HepG2 (cell line): Measurements from ENCODE around the gene PCDHB3. TPM values are rescaled to one million over a fixed set of nuclear protein-coding genes. Genes with fewer than 3 reads are reported as not detected.
"Not testable (repeated sequence)": the region's sequence is repeated elsewhere in the genome, so short reads cannot be mapped to it uniquely, and the experiment has no call there.

Experiments
- ATAC-seq: fragments of 200-7000 bp; cut with Tn5 transposase; 3 replicates; pipeline ENCODE4 v1.9.1; 2020; ENCODE audit warnings: mild to moderate bottlenecking, moderate library complexity
- BruUV-seq: library from RNA; stranded (reverse); fragments of 400-500 nt; replicated peaks from 2 replicates; lab custom pipeline; 2021; lab: Mats Ljungman, UMichigan
- CTCF ChIA-PET: fragments of 300-600 bp; formaldehyde crosslinking; extraction: SDS; loops from one replicate; lab custom pipeline; 2021; ENCODE audit warnings: low total read pairs, inconsistent platforms, low intra/inter-chr PET ratio; lab: Yijun Ruan, JAX
- POLR2A ChIA-PET: fragments of 350-600 bp; sonication (Branson Sonifier 250); formaldehyde crosslinking; loops from one replicate; lab custom pipeline; 2020; ENCODE audit warnings: antibody characterized with exemption, inconsistent platforms; lab: Yijun Ruan, JAX
- DNase-seq: peaks from one replicate; pipeline ENCODE4 v3.0.0-alpha.2; 2015; ENCODE audit warnings: low spot score
- FAIRE-seq: peaks from 3 replicates; lab custom pipeline; 2011; peaks lifted over from hg19 to GRCh38; lab: Jason Lieb, UNC
- H2AFZ ChIP-seq: one replicate; pipeline ENCODE4 v1.6.1; 2011; ENCODE audit warnings: low read length, inconsistent platforms
- H3K27ac ChIP-seq: fragments of 300-600 bp; 3 replicates; pipeline ENCODE4 v1.8.0; 2011; ENCODE audit warnings: mixed run types, mild to moderate bottlenecking, mixed read lengths, low read length, inconsistent platforms; ENCODE audit not compliant: insufficient read depth; ENCODE audit errors: extremely low read length
- H3K27me3 ChIP-seq, 2 experiments: fragments of 200-600 bp in 1 of 2; 2 replicates in 1 of 2; 3 replicates in 1 of 2; pipeline versions ENCODE4 v1.6.0 to v1.8.0; 2011; ENCODE audit warnings: low read length in 2 of 2, mild to moderate bottlenecking in 2 of 2, moderate library complexity in 2 of 2, inconsistent platforms in 1 of 2; ENCODE audit not compliant: insufficient read depth in 2 of 2, control insufficient read depth in 1 of 2
- H3K36me3 ChIP-seq, 2 experiments: fragments of 200-600 bp in 1 of 2; replicated peaks in 1 of 2; 2 replicates in 1 of 2; 3 replicates in 1 of 2; pipeline versions ENCODE4 v1.5.1 to v1.8.0; 2011; ENCODE audit warnings: low read length in 2 of 2, inconsistent platforms in 1 of 2; ENCODE audit not compliant: insufficient read depth in 2 of 2, control insufficient read depth in 1 of 2
- H3K4me1 ChIP-seq: 2 replicates; pipeline ENCODE4 v1.5.1; 2012; ENCODE audit warnings: low read length, inconsistent platforms; ENCODE audit not compliant: insufficient read depth
- H3K4me2 ChIP-seq: 2 replicates; pipeline ENCODE4 v1.6.0; 2011; ENCODE audit warnings: low read depth, low read length, inconsistent platforms
- H3K4me3 ChIP-seq, 3 experiments: fragments of 200-600 bp in 1 of 3; sonication (generic), shearing (Covaris generic) in 1 of 3; replicated peaks in 1 of 3; 2 replicates each; pipeline ENCODE4 v1.5.1; 2011 to 2016; ENCODE audit warnings: low read length in 3 of 3, inconsistent platforms in 2 of 3, low read depth in 2 of 3, mild to moderate bottlenecking in 2 of 3, control low read depth in 1 of 3, mixed read lengths in 1 of 3; ENCODE audit not compliant: insufficient read depth in 1 of 3
- H3K79me2 ChIP-seq: one replicate; pipeline ENCODE4 v1.6.1; 2011; ENCODE audit warnings: low read length, inconsistent platforms; ENCODE audit not compliant: insufficient read depth
- H3K9ac ChIP-seq: 2 replicates; pipeline ENCODE4 v1.6.0; 2011; ENCODE audit warnings: mild to moderate bottlenecking, low read depth, low read length, inconsistent platforms; ENCODE audit not compliant: insufficient read depth
- H3K9me3 ChIP-seq: 2 replicates; pipeline ENCODE4 v1.5.1; 2012; ENCODE audit warnings: mild to moderate bottlenecking, low read length
- H4K20me1 ChIP-seq: 2 replicates; pipeline ENCODE4 v1.6.0; 2011; ENCODE audit warnings: inconsistent platforms, mild to moderate bottlenecking, low read length, moderate library complexity; ENCODE audit not compliant: insufficient read depth
- ZBTB33 ChIP-seq: sonication (generic); formaldehyde crosslinking; IDR thresholded peaks from 2 replicates; pipeline ENCODE4 v1.4.0; 2020; ENCODE audit warnings: missing genetic modification reagents
- ZNF530 ChIP-seq: sonication (generic); formaldehyde crosslinking; IDR thresholded peaks from 2 replicates; pipeline ENCODE4 v1.5.0; 2020; ENCODE audit warnings: low read depth, mild to moderate bottlenecking, missing genetic modification reagents
- ZNF652 ChIP-seq: IDR thresholded peaks from 2 replicates; pipeline ENCODE4 v1.6.1; 2016; ENCODE audit warnings: low read depth, borderline replicate concordance
- WGBS: methylation state at CpG from one replicate; pipeline ENCODE4 v1.1.6; 2017; ENCODE audit warnings: low lambda C conversion rate; 5-methylcytosine and 5-hydroxymethylcytosine counted together
- in situ Hi-C: cut with HindIII; loops from 2 replicates; pipeline ENCODE4 v1.10.0; 2017; ENCODE audit warnings: low pct_unique_long_range_greater_than_20kb; ENCODE audit not compliant: extremely low pct_ligation_motif_present
- intact Hi-C: fragments of 100-400 bp; cut with micrococcal nuclease; formaldehyde crosslinking; loops from one replicate; pipeline ENCODE4 v1.10.0; 2022; ENCODE audit not compliant: unreplicated experiment
- polyA plus RNA-seq, 8 experiments: library from polyadenylated mRNA; depleted of rRNA in 3 of 8; stranded (reverse) in 7 of 8; unstranded in 1 of 8; fragments of >200 nt; fragmentation: Illumina TruSeq in 4 of 8; extraction: Trizol in 4 of 8; gene quantifications; 2 replicates each; pipeline versions ENCODE4 v1.2.1 to v1.2.3, GENCODE V29; 2011 to 2016; ENCODE audit warnings: low read depth in 4 of 8, missing spikeins in 1 of 8, mixed read lengths in 1 of 8; ENCODE audit not compliant: insufficient read depth in 1 of 8
- total RNA-seq, 5 experiments: library from RNA; depleted of rRNA; stranded (reverse); fragments of >200 nt; fragmentation: Illumina TruSeq; extraction: Trizol; gene quantifications; 2 replicates each; pipeline ENCODE4 v1.2.3, GENCODE V29; 2016; ENCODE audit warnings: low read depth in 1 of 5

Gene PCDHB3
- total and polyA plus RNA-seq, 2 of the 13 experiments (the other 11 are each of a cell fraction or from before 2014, with no cell fraction given) = 0.25 to 0.29 TPM

DNA sequence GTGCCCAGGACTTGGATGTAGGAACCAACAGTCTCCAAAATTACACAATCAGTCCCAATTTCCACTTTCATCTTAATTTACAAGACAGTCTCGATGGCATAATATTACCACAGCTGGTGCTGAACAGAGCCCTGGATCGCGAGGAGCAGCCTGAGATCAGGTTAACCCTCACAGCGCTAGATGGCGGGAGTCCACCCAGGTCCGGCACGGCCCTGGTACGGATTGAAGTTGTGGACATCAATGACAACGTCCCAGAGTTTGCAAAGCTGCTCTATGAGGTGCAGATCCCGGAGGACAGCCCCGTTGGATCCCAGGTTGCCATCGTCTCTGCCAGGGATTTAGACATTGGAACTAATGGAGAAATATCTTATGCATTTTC, 5.0 kb upstream of the PCDHB3 start:
- no peak for DNase-seq
- H3K4me3 ChIP-seq = peak overlapping the region; percentile 55 to 89 (median 82)
- no peaks in the 10 kb centered on the region for H3K9me3 ChIP-seq
- peak overlapping the region; percentile 74 for H3K4me2 ChIP-seq
- FAIRE-seq = no peak
- ATAC-seq = peak; percentile 50
- in situ Hi-C loops = loop anchor here (10.0 kb wide), 1 partner anchor 460 kb away; no protein-coding TSS in a partner anchor
- H4K20me1 ChIP-seq = no peaks in the 10 kb centered on the region
- H3K9ac ChIP-seq = peak overlapping the region; percentile 82
- peak; percentile 70; the same call in 1 of the 2 replicates for TF ChIP-seq ZNF652 (CRISPR knock-in tag)
- no peak for TF ChIP-seq ZNF530 (CRISPR knock-in tag)
- TF ChIP-seq ZBTB33 (CRISPR knock-in tag) = peak; percentile 93
- no peak overlapping the region for H3K27ac ChIP-seq
- no peaks in the 10 kb centered on the region for H3K79me2 ChIP-seq
- no peaks in the 10 kb centered on the region; a peak in 1 of 5 replicates for H3K27me3 ChIP-seq
- H2AFZ ChIP-seq = no peak overlapping the region
- no TSS peak for BruUV-seq
- 72% methylated on average over 10 of the region's 12 CpGs for WGBS
- H3K36me3 ChIP-seq = no peaks in the 10 kb centered on the region
- POLR2A ChIA-PET = interaction anchor here (1.1 to 1.9 kb wide), 5 partner anchors 9 to 469 kb away, joined by 3 to 9 read pairs (median 4); partner anchors contain the start of gene TAF7
- peaks cover 11% of the 10 kb centered on the region for H3K4me1 ChIP-seq
- CTCF ChIA-PET = interaction anchor here (1.4 kb wide), 1 partner anchor 87 kb away, joined by 5 read pairs; the partner anchor contains the start of gene PCDHB16
- intact Hi-C loops = loop anchor here (2.0 kb wide), 2 partner anchors 54 to 88 kb away; partner anchors contain the start of gene PCDHB16

DNA sequence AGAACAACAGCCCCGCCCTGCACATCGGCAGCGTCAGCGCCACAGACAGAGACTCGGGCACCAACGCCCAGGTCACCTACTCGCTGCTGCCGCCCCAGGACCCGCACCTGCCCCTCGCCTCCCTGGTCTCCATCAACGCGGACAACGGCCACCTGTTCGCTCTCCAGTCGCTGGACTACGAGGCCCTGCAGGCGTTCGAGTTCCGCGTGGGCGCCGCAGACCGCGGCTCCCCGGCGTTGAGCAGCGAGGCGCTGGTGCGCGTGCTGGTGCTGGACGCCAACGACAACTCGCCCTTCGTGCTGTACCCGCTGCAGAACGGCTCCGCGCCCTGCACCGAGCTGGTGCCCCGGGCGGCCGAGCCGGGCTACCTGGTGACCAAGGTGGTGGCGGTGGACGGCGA, 4.1 kb upstream of the PCDHB3 start:
- intact Hi-C loops = not testable (repeated sequence)
- WGBS = 93% methylated on average over 23 of the region's 46 CpGs

DNA sequence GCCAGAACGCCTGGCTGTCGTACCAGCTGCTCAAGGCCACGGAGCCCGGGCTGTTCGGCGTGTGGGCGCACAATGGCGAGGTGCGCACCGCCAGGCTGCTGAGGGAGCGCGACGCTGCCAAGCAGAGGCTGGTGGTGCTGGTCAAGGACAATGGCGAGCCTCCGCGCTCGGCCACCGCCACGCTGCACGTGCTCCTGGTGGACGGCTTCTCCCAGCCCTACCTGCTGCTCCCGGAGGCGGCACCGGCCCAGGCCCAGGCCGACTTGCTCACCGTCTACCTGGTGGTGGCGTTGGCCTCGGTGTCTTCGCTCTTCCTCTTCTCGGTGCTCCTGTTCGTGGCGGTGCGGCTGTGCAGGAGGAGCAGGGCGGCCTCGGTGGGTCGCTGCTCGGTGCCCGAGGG, 3.7 kb upstream of the PCDHB3 start:
- intact Hi-C loops, ATAC-seq, H3K4me2 ChIP-seq, H3K79me2 ChIP-seq, H3K27ac ChIP-seq, FAIRE-seq, CTCF ChIA-PET, BruUV-seq, DNase-seq, H4K20me1 ChIP-seq, POLR2A ChIA-PET, H2AFZ ChIP-seq, H3K4me3 ChIP-seq, H3K27me3 ChIP-seq, H3K9ac ChIP-seq, H3K9me3 ChIP-seq, H3K36me3 ChIP-seq: not testable (repeated sequence)
- 91% methylated on average over 13 of the region's 38 CpGs for WGBS
- H3K4me1 ChIP-seq = peaks cover 11% of the 10 kb centered on the region
- in situ Hi-C loops = loop anchor here (10.0 kb wide), 1 partner anchor 458 kb away; no protein-coding TSS in a partner anchor

More for the DNA sequence above, 4.1 kb upstream of the PCDHB3 start:
- BruUV-seq, H3K4me3 ChIP-seq, H3K36me3 ChIP-seq, CTCF ChIA-PET, ATAC-seq, H4K20me1 ChIP-seq, H2AFZ ChIP-seq, H3K9ac ChIP-seq, FAIRE-seq, H3K4me2 ChIP-seq, H3K9me3 ChIP-seq, DNase-seq, H3K27ac ChIP-seq, H3K79me2 ChIP-seq, POLR2A ChIA-PET, H3K27me3 ChIP-seq: not testable (repeated sequence)
- peaks cover 11% of the 10 kb centered on the region for H3K4me1 ChIP-seq
- in situ Hi-C loops = loop anchor here (10.0 kb wide), 1 partner anchor 459 kb away; no protein-coding TSS in a partner anchor
